KOPT-K1 (cell line): ENCODE measurements around the gene WFIKKN1.

Experiments
- H3K27ac ChIP-seq: fragments of 200-600 bp; sonication (generic); 2 replicates; pipeline ENCODE4 v1.5.1; 2016; ENCODE audit warnings: antibody characterized with exemption, mild to moderate bottlenecking, low read depth, low read length; ENCODE audit not compliant: poor library complexity, severe bottlenecking
- H3K36me3 ChIP-seq: fragments of 200-600 bp; sonication (generic); 2 replicates; pipeline ENCODE4 v1.5.1; 2017; ENCODE audit warnings: antibody characterized with exemption, mild to moderate bottlenecking, low read length, moderate library complexity; ENCODE audit not compliant: insufficient read depth
- H3K9me3 ChIP-seq: fragments of 200-600 bp; sonication (generic); 2 replicates; pipeline ENCODE4 v1.5.1; 2017; ENCODE audit warnings: antibody characterized with exemption, low read length, mild to moderate bottlenecking; ENCODE audit not compliant: insufficient read depth, poor library complexity, severe bottlenecking

WFIKKN1 gene

GRCh38 chr16:608019-608418 is 22.8 kb upstream of the WFIKKN1 start:
- H3K36me3 ChIP-seq, result no peaks in the 10 kb centered on the region
- no peak overlapping the region for H3K27ac ChIP-seq
- H3K9me3 ChIP-seq, result peaks cover 11% of the 10 kb centered on the region

- H3K9me3 ChIP-seq, result peaks cover 11% of the 10 kb centered on the region
- H3K36me3 ChIP-seq, result no peaks in the 10 kb centered on the region
- no peak overlapping the region for H3K27ac ChIP-seq
Measured at GRCh38 chr16:609316-609715, 21.5 kb upstream of the WFIKKN1 start.

- H3K27ac ChIP-seq, result no peak overlapping the region
- H3K36me3 ChIP-seq, result no peaks in the 10 kb centered on the region
- H3K9me3 ChIP-seq, result peaks cover 7% of the 10 kb centered on the region
Measured at GRCh38 chr16:609984-610383, 20.8 kb upstream of the WFIKKN1 start.

- no peaks in the 10 kb centered on the region for H3K9me3 ChIP-seq
- no peaks in the 10 kb centered on the region for H3K36me3 ChIP-seq
- H3K27ac ChIP-seq, result no peak overlapping the region
Measured at GRCh38 chr16:610513-611381, 20.0 kb upstream of the WFIKKN1 start.

GRCh38 chr16:615122-615521 is 15.7 kb upstream of the WFIKKN1 start:
- Histone ChIP-seq H3K27ac (no peak overlapping the region), H3K36me3 (no peaks in the 10 kb centered on the region), H3K9me3 (no peaks in the 10 kb centered on the region)

- Histone ChIP-seq H3K27ac (no peak overlapping the region), H3K36me3 (no peaks in the 10 kb centered on the region), H3K9me3 (no peaks in the 10 kb centered on the region)
Measured at GRCh38 chr16:616733-617586, 13.8 kb upstream of the WFIKKN1 start.

- H3K36me3 ChIP-seq, result no peaks in the 10 kb centered on the region
- H3K27ac ChIP-seq, result no peak overlapping the region
- H3K9me3 ChIP-seq, result no peaks in the 10 kb centered on the region
Measured at GRCh38 chr16:617855-618254, 12.9 kb upstream of the WFIKKN1 start.

- H3K27ac ChIP-seq, result no peak overlapping the region
- H3K36me3 ChIP-seq, result no peaks in the 10 kb centered on the region
- H3K9me3 ChIP-seq, result no peaks in the 10 kb centered on the region
Measured at GRCh38 chr16:619476-620100, 11.2 kb upstream of the WFIKKN1 start.

GRCh38 chr16:620700-621525 is 9.9 kb upstream of the WFIKKN1 start:
- no peaks in the 10 kb centered on the region for H3K36me3 ChIP-seq
- H3K27ac ChIP-seq, result no peak overlapping the region
- H3K9me3 ChIP-seq, result no peaks in the 10 kb centered on the region

GRCh38 chr16:621526-622105 is 9.2 kb upstream of the WFIKKN1 start:
- H3K27ac ChIP-seq, result no peak overlapping the region
- H3K36me3 ChIP-seq, result no peaks in the 10 kb centered on the region
- H3K9me3 ChIP-seq, result no peaks in the 10 kb centered on the region

GRCh38 chr16:622920-623280 is 7.9 kb upstream of the WFIKKN1 start:
- no peak overlapping the region for H3K27ac ChIP-seq
- H3K9me3 ChIP-seq, result no peaks in the 10 kb centered on the region
- no peaks in the 10 kb centered on the region; the same call in 1 of the 2 replicates for H3K36me3 ChIP-seq

GRCh38 chr16:624526-625070 is 6.2 kb upstream of the WFIKKN1 start:
- no peaks in the 10 kb centered on the region; the same call in 1 of the 2 replicates for H3K36me3 ChIP-seq
- H3K27ac ChIP-seq, result no peak overlapping the region
- H3K9me3 ChIP-seq, result no peaks in the 10 kb centered on the region

- Histone ChIP-seq H3K36me3 (no peaks in the 10 kb centered on the region; the same call in 1 of the 2 replicates), H3K9me3 (no peaks in the 10 kb centered on the region), H3K27ac (no peak overlapping the region)
Measured at GRCh38 chr16:625117-625976, 5.4 kb upstream of the WFIKKN1 start.
